ENCODE results near the gene TRIM37.
"Not testable (repeated sequence)": the region's sequence is repeated elsewhere in the genome, so short reads cannot be mapped to it uniquely, and the experiment has no call there.

TRIM37 gene

DNA sequence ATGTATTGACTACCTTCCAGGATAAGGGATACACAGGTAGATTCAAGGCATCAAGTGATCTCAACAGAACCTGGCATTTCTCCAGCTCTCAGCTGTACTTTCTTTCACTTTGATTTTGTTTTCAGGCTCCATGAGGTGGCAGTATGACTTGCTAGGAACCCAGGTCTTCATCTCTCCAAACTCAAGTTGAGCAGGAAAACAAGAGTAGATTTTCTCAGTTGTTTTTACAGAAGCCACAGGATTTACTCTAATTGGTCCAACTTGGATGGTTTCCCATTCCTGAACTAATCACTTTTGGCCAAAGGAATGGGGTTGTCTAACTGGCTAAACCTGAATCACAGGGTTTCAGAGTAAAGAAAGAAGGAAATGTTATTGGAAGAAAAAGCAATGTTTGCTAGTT lies 146.6 kb downstream of the TRIM37 start:
- H3K4me3 ChIP-seq (ENCODE audit: low read depth, low read length): no peak overlapping the region
- H3K27me3 ChIP-seq (ENCODE audit: control insufficient read depth, insufficient read depth, low read length): no peaks in the 10 kb centered on the region
- no peaks in the 10 kb centered on the region for H3K36me3 ChIP-seq (ENCODE audit: control insufficient read depth, insufficient read depth, low read length)

DNA sequence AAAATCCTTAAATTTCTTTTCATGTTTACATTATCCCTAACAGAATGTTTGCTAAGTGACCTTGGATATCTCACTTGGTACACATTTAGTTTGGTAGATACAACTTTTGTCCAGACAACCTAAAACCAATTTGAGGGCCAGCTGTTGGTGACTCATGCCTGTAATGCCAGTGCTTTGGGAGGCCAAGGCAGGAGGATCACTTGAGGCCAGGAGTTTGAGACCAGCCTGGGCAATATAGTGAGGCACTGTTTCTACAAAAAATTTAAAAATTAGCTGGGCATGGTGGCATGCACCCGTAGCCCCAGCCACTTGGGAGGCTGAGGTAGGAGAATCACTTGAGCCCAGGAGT lies 149.0 kb downstream of the TRIM37 start:
- H3K4me1 ChIP-seq (ENCODE audit: control insufficient read depth, insufficient read depth, low read length); H3K9ac ChIP-seq (ENCODE audit: low read depth, low read length); H3K4me3 ChIP-seq (ENCODE audit: low read depth, low read length); H3K9me3 ChIP-seq (ENCODE audit: control insufficient read depth, insufficient read depth, low read length); H3K27me3 ChIP-seq (ENCODE audit: control insufficient read depth, insufficient read depth, low read length); H3K36me3 ChIP-seq (ENCODE audit: control insufficient read depth, insufficient read depth, low read length): not testable (repeated sequence)

More for the DNA sequence above, 146.6 kb downstream of the TRIM37 start:
- H3K4me1 ChIP-seq (ENCODE audit: control insufficient read depth, insufficient read depth, low read length): no peaks in the 10 kb centered on the region
- H3K9ac ChIP-seq (ENCODE audit: low read depth, low read length): no peak overlapping the region
- H3K9me3 ChIP-seq (ENCODE audit: control insufficient read depth, insufficient read depth, low read length): no peaks in the 10 kb centered on the region

DNA sequence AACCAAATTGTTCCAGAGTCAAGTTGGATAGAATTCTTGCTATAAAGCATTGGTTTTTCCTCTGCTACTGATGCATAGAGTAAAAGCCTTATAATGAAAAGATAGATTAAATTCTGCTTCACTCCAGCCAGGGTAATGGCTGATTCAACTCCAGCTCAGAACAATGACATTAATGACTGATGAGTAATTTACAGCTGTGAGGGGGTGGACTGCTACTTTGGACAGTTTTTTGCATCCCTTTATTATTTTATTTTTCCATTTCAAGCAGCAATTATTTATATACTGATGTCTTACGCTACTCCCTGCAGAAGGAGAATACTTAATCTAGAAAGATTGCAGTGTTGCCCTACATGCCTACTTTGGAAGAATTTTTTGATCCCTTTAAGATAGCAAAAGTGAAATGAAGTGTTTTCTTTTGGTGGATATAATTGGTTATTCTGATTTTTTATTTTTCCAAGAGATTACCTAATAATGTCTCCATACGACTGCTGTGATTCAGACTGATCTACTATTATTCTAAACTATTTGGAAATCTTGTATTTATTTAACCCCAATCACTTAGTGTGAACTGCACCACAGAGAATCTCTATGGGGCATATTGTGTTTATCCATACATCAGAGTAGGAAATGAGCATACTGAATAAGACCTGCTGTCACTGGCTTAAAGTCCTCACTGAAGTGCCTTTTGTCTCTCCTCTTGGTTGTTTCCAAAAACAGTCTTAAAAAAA lies 149.5 kb downstream of the TRIM37 start:
- no peaks in the 10 kb centered on the region for H3K36me3 ChIP-seq (ENCODE audit: control insufficient read depth, insufficient read depth, low read length)
- no peaks in the 10 kb centered on the region for H3K27me3 ChIP-seq (ENCODE audit: control insufficient read depth, insufficient read depth, low read length)
- no peak overlapping the region for H3K4me3 ChIP-seq (ENCODE audit: low read depth, low read length)
- H3K9ac ChIP-seq (ENCODE audit: low read depth, low read length): no peak overlapping the region
- no peaks in the 10 kb centered on the region for H3K9me3 ChIP-seq (ENCODE audit: control insufficient read depth, insufficient read depth, low read length)
- no peaks in the 10 kb centered on the region for H3K4me1 ChIP-seq (ENCODE audit: control insufficient read depth, insufficient read depth, low read length)

DNA sequence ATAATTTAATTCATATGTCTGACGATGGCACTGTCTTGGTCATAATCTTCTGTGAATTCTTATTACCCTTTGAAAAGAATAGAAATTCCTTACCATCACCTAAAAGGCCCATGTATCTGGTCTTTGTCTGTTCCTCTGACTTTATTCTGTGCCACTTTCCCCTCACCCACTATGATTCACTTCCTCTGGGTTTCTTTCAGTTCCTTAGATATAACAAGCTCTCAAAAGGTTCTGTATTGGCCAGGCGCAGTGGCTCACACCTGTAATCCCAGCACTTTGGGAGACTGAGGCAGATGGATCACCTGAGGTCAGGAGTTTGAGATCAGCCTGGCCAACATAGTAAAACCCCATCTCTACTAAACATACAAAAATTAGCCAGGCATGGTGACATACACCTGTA lies 152.3 kb downstream of the TRIM37 start:
- H3K4me1 ChIP-seq (ENCODE audit: control insufficient read depth, insufficient read depth, low read length); H3K4me3 ChIP-seq (ENCODE audit: low read depth, low read length); H3K27me3 ChIP-seq (ENCODE audit: control insufficient read depth, insufficient read depth, low read length); H3K9ac ChIP-seq (ENCODE audit: low read depth, low read length); H3K36me3 ChIP-seq (ENCODE audit: control insufficient read depth, insufficient read depth, low read length); H3K9me3 ChIP-seq (ENCODE audit: control insufficient read depth, insufficient read depth, low read length): not testable (repeated sequence)

DNA sequence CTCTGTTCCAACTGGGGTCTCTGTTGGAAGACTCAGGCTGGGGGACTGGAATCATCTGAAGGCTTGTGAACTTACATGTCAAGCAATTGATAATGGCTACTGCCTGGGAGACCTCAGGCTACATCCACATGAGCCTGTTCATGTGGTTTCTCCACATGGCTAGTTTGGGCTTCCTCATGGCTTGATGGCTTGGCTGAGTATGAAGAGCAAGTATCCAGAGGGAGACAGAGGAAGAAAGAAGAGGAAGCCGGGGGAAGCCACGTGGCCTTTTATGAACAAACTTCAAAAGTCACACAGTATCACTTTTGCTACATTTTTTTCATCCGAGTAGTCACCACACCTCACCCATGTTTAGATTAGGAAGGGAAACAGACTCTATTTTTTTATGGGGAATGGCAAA lies 158.9 kb downstream of the TRIM37 start:
- H3K36me3 ChIP-seq (ENCODE audit: control insufficient read depth, insufficient read depth, low read length): no peaks in the 10 kb centered on the region
- H3K4me3 ChIP-seq (ENCODE audit: low read depth, low read length): no peak overlapping the region
- H3K27me3 ChIP-seq (ENCODE audit: control insufficient read depth, insufficient read depth, low read length): no peaks in the 10 kb centered on the region
- H3K9ac ChIP-seq (ENCODE audit: low read depth, low read length): no peak overlapping the region
- H3K4me1 ChIP-seq (ENCODE audit: control insufficient read depth, insufficient read depth, low read length): no peaks in the 10 kb centered on the region
- H3K9me3 ChIP-seq (ENCODE audit: control insufficient read depth, insufficient read depth, low read length): no peaks in the 10 kb centered on the region

DNA sequence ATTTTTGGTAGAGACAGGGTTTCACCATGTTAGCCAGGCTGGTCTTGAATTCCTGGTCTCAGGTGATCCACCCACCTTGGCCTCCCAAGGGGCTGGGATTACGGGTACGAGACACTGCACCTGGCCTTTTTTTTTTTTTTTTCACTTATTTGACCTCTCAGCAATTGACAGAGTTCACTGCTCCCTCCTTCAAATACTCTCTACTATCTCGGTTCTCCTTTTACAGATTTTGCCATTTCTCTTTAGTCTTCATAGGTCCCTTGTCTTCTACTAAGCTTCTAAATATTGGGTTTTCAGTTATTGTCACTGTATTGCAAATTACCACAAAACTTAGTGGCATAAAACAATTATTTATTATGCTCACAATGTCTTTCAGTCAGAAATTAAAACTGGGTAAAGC lies 159.3 kb downstream of the TRIM37 start:
- H3K4me1 ChIP-seq (ENCODE audit: control insufficient read depth, insufficient read depth, low read length): no peaks in the 10 kb centered on the region
- no peak overlapping the region for H3K4me3 ChIP-seq (ENCODE audit: low read depth, low read length)
- no peak overlapping the region for H3K9ac ChIP-seq (ENCODE audit: low read depth, low read length)
- H3K9me3 ChIP-seq (ENCODE audit: control insufficient read depth, insufficient read depth, low read length): no peaks in the 10 kb centered on the region
- no peaks in the 10 kb centered on the region for H3K36me3 ChIP-seq (ENCODE audit: control insufficient read depth, insufficient read depth, low read length)
- no peaks in the 10 kb centered on the region for H3K27me3 ChIP-seq (ENCODE audit: control insufficient read depth, insufficient read depth, low read length)

DNA sequence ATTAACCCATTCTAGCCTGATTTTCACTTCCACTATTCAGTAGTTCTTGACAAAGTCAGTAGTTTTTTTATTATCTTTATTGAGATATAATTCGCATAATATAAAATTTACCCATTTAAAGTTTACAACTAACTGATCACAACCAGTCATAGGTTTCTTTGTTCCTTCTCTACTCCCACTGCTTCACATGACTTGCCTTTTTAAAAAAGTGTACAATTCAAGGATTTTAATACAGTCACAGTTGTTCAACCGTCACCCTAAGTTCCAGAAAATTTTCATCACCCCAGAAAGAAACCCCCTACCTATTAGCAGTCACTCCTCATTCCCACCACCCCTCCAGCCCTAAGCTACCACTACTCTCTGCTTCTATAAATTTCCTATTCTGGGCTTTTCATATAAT lies 162.5 kb downstream of the TRIM37 start:
- H3K9me3 ChIP-seq (ENCODE audit: control insufficient read depth, insufficient read depth, low read length): no peaks in the 10 kb centered on the region
- H3K4me3 ChIP-seq (ENCODE audit: low read depth, low read length): no peak overlapping the region
- H3K36me3 ChIP-seq (ENCODE audit: control insufficient read depth, insufficient read depth, low read length): no peaks in the 10 kb centered on the region
- H3K27me3 ChIP-seq (ENCODE audit: control insufficient read depth, insufficient read depth, low read length): no peaks in the 10 kb centered on the region
- no peak overlapping the region for H3K9ac ChIP-seq (ENCODE audit: low read depth, low read length)
- no peaks in the 10 kb centered on the region for H3K4me1 ChIP-seq (ENCODE audit: control insufficient read depth, insufficient read depth, low read length)

DNA sequence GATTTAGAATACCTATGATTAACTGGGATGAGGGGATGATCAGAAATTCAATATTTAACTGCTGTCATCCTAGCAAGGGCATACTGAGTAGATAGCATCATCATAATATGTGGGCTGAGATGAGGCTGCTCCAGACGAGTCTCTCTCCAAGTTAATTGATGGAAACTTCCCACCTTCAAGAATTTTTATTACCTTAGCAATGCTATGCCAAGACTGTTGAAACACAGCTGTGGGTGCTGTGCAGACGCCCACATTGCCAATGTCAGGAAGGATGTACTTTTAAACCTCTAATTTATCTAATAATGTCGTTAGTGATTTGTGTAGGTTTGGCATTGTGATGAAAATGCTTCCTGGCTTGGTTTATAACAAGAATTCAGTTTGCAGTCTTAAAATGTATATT lies 170.4 kb downstream of the TRIM37 start:
- Histone ChIP-seq H3K27me3 (ENCODE audit: control insufficient read depth, insufficient read depth, low read length) (no peaks in the 10 kb centered on the region), H3K9me3 (ENCODE audit: control insufficient read depth, insufficient read depth, low read length) (no peaks in the 10 kb centered on the region)

DNA sequence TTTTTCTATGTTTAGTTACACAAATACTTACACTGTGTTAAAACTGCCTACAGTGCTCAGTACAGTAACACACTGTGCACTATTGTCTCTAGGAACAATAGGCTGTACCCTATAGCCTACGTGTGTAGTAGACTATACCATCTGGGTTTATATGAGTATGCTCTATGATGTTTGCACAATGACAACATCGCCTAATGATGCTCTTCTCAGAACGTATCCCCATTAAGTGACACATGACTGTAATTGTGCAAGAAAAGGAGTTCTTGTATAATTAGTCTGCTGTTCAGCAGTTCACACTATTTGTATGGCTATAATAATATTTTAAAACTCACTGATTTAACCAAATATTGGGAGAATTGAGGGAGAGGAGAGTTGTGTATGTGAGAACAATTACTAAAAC lies 173.7 kb downstream of the TRIM37 start:
- H3K36me3 ChIP-seq (ENCODE audit: control insufficient read depth, insufficient read depth, low read length): no peaks in the 10 kb centered on the region
- H3K4me3 ChIP-seq (ENCODE audit: low read depth, low read length): no peak overlapping the region
- H3K9me3 ChIP-seq (ENCODE audit: control insufficient read depth, insufficient read depth, low read length): no peaks in the 10 kb centered on the region
- H3K9ac ChIP-seq (ENCODE audit: low read depth, low read length): no peak overlapping the region
- H3K4me1 ChIP-seq (ENCODE audit: control insufficient read depth, insufficient read depth, low read length): no peaks in the 10 kb centered on the region
- H3K27me3 ChIP-seq (ENCODE audit: control insufficient read depth, insufficient read depth, low read length): no peaks in the 10 kb centered on the region

More for the DNA sequence above, 170.4 kb downstream of the TRIM37 start:
- no peaks in the 10 kb centered on the region for H3K4me1 ChIP-seq (ENCODE audit: control insufficient read depth, insufficient read depth, low read length)
- no peaks in the 10 kb centered on the region for H3K36me3 ChIP-seq (ENCODE audit: control insufficient read depth, insufficient read depth, low read length)
- no peak overlapping the region for H3K4me3 ChIP-seq (ENCODE audit: low read depth, low read length)
- no peak overlapping the region for H3K9ac ChIP-seq (ENCODE audit: low read depth, low read length)
